Thyroid gland (tissue), 4 donors: ENCODE results near the gene GNL1.

Experiments
- CTCF ChIP-seq, 6 experiments: fragments of 200-600 bp in 3 of 6; fragments of 450-650 bp in 3 of 6; sonication (generic) in 3 of 6; IDR thresholded peaks; one replicate each; pipeline ENCODE4 v1.5.1; 2016 to 2019; ENCODE audit warnings: antibody characterized with exemption in 6 of 6, mild to moderate bottlenecking in 2 of 6, inconsistent platforms in 1 of 6, moderate library complexity in 1 of 6
- POLR2A ChIP-seq, 2 donors: fragments of 450-650 bp; IDR thresholded peaks; one replicate each; pipeline ENCODE4 v1.6.1; 2017; ENCODE audit warnings: antibody characterized with exemption in 2 of 2, mild to moderate bottlenecking in 2 of 2, moderate library complexity in 1 of 2

GRCh38 chr6:30573113-30573512 lies 16.8 kb upstream of the GNL1 start:
- TF ChIP-seq POLR2A (IDR thresholded peaks at IDR 0.05): no peak
- TF ChIP-seq CTCF (IDR thresholded peaks at IDR 0.05): no peak
